ENCODE data around the gene KAT2B. TPM values are rescaled to one million over a fixed set of nuclear protein-coding genes. Genes with fewer than 3 reads are reported as not detected.

KAT2B gene
- total RNA-seq, result 10 to 100 TPM; 14.5 to 25.2 TPM

GRCh38 chr3:20039765-20040547 is at the start of gene KAT2B:
Gene KAT2B, plus strand, starts transcription at chr3:20040446. Its CDS starts 32 bp downstream, at chr3:20040478.
- WGBS, 2 donors, result 1% methylated on average over 14 to 25 of the region's 75 CpGs
- peak within 1 kb of the TSS; percentile 60 to 81 for H3K4me3 ChIP-seq
- intact Hi-C loops (cut with DNase I), result no loop called here
- TF ChIP-seq, protein P1, sequence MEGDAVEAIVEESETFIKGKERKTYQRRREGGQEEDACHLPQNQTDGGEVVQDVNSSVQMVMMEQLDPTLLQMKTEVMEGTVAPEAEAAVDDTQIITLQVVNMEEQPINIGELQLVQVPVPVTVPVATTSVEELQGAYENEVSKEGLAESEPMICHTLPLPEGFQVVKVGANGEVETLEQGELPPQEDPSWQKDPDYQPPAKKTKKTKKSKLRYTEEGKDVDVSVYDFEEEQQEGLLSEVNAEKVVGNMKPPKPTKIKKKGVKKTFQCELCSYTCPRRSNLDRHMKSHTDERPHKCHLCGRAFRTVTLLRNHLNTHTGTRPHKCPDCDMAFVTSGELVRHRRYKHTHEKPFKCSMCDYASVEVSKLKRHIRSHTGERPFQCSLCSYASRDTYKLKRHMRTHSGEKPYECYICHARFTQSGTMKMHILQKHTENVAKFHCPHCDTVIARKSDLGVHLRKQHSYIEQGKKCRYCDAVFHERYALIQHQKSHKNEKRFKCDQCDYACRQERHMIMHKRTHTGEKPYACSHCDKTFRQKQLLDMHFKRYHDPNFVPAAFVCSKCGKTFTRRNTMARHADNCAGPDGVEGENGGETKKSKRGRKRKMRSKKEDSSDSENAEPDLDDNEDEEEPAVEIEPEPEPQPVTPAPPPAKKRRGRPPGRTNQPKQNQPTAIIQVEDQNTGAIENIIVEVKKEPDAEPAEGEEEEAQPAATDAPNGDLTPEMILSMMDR (IDR thresholded peaks at IDR 0.05), result peak; percentile 64 to 81 (median 73)
- TF ChIP-seq POLR2A (IDR thresholded peaks at IDR 0.05), result peak; percentile 55 to 72 (median 70)
- H3K27ac ChIP-seq, result peak within 1 kb of the TSS; percentile 88 to 99 (median 94)
- H3K4me1 ChIP-seq, result peaks cover 42% of the 10 kb centered on the region
- no peaks in the 10 kb centered on the region for H3K27me3 ChIP-seq
- peak; percentile 80 for ATAC-seq
- no peaks in the 10 kb centered on the region for H3K36me3 ChIP-seq (replicated peaks in 1 of 2; ENCODE audit: insufficient read depth in 1 of 2, low read depth in 2 of 2)
- no peaks in the 10 kb centered on the region for H3K9me3 ChIP-seq
- peak; percentile 79 to 89 (median 81) for DNase-seq

DNA sequence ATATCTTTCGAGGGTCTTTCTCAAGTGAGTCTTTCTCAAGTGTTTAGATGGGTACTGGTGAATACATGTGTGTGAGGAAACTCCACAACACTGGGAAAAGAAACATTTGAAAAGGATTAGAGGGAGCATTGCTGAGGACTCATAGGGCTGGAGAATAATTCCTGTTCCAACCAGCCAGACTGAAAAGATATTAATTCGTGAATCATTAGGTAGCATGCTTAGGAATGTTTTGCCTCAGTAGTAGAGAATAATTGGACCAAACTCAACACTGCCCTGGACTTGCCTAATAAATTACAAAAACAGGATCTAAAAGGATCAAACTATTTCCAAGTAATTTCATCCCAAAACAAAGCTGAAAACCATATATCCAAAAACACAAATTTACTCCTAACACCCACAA is 45.5 kb upstream of the KAT2B start:
- WGBS, 2 donors, result 77 to 79% methylated on average over 2 of the region's 2 CpGs
- no peaks in the 10 kb centered on the region for H3K9me3 ChIP-seq
- no peak overlapping the region for H3K27ac ChIP-seq
- H3K36me3 ChIP-seq (replicated peaks in 1 of 2; ENCODE audit: insufficient read depth in 1 of 2, low read depth in 2 of 2), result no peaks in the 10 kb centered on the region
- H3K27me3 ChIP-seq, result no peaks in the 10 kb centered on the region
- H3K4me3 ChIP-seq, result no peak overlapping the region
- ATAC-seq, result no peak
- no peak for DNase-seq
- intact Hi-C loops (cut with DNase I), result no loop called here
- H3K4me1 ChIP-seq, result no peaks in the 10 kb centered on the region
- TF ChIP-seq, protein P1 (IDR thresholded peaks at IDR 0.05), result no peak
- no peak for TF ChIP-seq POLR2A (IDR thresholded peaks at IDR 0.05)

- ATAC-seq (no peak), DNase-seq (no peak)
- H3K36me3 ChIP-seq (replicated peaks in 1 of 2; ENCODE audit: insufficient read depth in 1 of 2, low read depth in 2 of 2), result no peaks in the 10 kb centered on the region
- no peak overlapping the region for H3K27ac ChIP-seq
- H3K9me3 ChIP-seq, result no peaks in the 10 kb centered on the region
- WGBS, 2 donors, result 83 to 88% methylated on average over 4 of the region's 4 CpGs
- H3K27me3 ChIP-seq, result no peaks in the 10 kb centered on the region
- no peak for TF ChIP-seq POLR2A (IDR thresholded peaks at IDR 0.05)
- TF ChIP-seq, protein P1 (IDR thresholded peaks at IDR 0.05), result no peak
- no peaks in the 10 kb centered on the region for H3K4me1 ChIP-seq
- intact Hi-C loops (cut with DNase I), result no loop called here
- no peak overlapping the region for H3K4me3 ChIP-seq
These were observed 42.7 kb upstream of the KAT2B start for GRCh38 chr3:19997502-19997901.

GRCh38 chr3:20001932-20002331 is 38.3 kb upstream of the KAT2B start:
- H3K9me3 ChIP-seq, result no peaks in the 10 kb centered on the region

More at GRCh38 chr3:20001932-20002331, 38.3 kb upstream of the KAT2B start:
- no peaks in the 10 kb centered on the region for H3K4me1 ChIP-seq
- H3K36me3 ChIP-seq (replicated peaks in 1 of 2; ENCODE audit: insufficient read depth in 1 of 2, low read depth in 2 of 2), result no peaks in the 10 kb centered on the region
- no peak for DNase-seq
- TF ChIP-seq POLR2A (IDR thresholded peaks at IDR 0.05), result no peak
- TF ChIP-seq, protein P1 (IDR thresholded peaks at IDR 0.05), result no peak
- H3K27me3 ChIP-seq, result no peaks in the 10 kb centered on the region
- WGBS, 2 donors, result 66 to 69% methylated on average over 3 of the region's 3 CpGs
- intact Hi-C loops (cut with DNase I), result no loop called here
- no peak overlapping the region for H3K4me3 ChIP-seq
- ATAC-seq, result no peak
- no peak overlapping the region for H3K27ac ChIP-seq
